UCSD-AML1 (cell line): ENCODE data around the gene CTSD.

Experiments
- DNase-seq: peaks from one replicate; lab custom pipeline; 2025; ENCODE audit not compliant: unreplicated experiment; lab: John Stamatoyannopoulos, UW

The CTSD gene

DNA sequence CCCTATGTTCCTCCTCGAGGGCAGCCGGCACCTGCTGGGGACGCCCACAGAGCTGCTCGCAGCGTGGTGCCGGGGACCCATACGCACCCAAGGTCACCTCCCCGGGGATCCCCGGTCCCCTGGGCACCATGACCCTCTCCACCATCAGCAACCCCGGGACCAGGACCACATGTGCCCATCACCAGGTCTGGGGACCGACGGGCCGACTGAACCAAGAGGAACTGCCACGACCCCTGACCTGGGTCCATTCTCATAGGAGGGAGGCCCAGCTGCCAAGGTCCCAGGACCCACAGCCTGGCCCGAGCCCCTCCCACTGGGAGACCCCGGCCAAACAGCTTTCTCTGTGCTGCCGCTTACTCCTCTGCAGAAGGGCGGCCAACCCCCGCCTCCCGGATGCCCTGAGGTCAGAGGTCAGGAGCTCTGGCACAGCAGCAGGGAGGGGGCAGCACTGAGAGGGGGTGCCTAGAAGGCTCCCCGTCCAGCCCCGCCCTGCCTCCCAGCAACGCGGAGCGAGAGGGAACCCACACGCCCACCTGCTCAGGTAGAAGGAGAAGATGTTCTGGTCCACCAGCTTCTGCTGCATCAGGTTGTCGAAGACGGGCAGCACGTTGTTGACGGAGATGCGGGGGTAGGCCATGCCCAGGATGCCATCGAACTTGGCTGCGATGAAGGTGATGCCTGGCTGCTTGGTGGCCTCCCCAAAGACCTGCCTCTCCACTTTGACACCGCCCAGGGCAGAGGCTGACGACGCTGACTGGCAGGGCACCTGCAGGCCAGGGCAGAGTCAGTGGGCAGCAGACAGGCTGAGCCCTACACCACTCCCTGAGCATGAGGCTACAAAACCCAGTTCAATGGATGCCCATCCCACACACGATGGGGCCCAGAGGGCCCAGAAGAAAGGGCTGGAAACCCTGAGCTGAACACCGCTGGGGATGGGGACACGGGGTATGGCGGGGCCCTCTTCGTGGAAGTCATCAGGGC, 6.6 kb downstream of the CTSD start:
- no peak for DNase-seq

DNA sequence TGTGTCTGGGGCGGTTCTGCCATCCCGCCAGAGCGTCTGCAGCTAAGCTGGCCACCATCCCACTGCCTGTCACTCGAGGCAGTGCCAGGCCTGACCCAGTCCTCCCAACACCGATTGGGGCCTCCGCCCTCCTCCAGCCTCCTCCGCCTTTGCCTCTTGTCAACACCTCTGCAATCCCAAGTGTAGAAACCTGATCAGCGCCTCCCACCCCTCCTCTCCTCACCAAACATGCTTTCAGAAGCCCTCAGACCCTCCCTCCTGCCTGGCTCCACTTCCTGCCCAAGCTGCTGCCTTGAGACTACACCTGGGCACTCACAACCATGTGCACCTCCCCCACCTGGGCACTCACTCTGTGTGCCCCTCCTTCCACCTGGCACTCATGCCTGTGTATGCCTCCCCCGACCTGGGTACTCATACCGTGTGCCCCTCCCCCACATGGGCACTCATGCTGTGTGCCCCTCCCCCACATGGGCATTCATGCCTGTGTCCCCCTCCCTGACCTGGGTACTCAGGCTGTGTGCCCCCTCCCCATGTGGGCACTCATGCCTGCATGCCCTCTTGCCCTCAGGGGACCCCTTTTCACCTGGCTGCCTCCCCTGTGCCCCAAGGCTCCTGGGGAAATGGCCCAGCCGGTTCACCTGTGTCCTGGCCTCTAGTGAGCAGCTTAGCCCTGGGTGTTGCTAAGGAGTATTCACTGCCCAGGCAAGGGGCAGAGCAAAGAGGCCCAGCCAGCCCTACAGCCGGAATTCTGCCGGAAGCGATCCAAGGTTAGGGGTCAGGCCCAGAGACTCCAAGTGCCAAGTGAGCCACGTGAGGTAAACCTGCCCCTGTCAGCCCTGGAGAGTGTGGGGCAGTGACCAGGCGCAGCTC, 7.8 kb downstream of the CTSD start:
- DNase-seq: no peak

DNA sequence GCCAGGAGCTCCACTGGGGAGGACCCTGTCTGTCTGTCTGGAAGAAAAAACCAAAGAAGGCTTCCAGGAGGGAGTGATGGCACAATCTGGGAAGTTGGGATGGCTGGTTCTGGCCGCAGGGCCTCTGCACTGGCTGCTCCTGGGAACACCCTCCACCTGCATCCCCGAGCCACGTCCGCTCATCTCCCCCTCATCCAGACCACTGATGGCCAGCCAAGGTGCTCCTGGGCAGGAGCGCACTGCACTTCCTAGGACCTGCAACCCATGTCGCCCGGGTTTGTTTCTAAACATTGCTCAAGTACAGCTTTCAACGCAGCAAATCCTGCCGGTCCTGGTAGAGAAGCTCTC, 8.4 kb downstream of the CTSD start:
- DNase-seq: no peak

- DNase-seq: no peak
These were observed 9.2 kb downstream of the CTSD start for GRCh38 chr11:1754376-1755150.

DNA sequence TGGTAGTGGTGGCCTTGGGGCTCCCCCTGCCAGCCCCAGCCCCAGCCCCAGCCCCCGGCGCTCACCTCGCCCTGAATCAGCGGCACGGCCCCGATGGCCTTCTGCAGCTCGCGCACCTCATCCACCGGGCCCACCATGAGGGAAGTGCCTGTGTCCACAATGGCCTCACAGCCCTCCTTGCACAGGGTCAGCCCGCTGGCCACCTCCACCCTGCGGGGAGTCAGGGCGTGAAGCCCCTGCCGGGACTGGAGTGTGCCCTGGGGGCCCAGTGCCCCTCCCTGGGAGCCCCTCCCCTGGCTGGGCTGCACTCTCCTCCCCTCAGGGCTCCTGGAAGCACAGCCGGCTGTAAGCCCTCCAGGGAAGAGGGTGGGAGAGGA, 9.8 kb downstream of the CTSD start:
- no peak for DNase-seq

- peak; percentile 44 for DNase-seq
These were observed 10.3 kb downstream of the CTSD start for GRCh38 chr11:1753229-1753928.

- DNase-seq: no peak
These were observed 10.9 kb downstream of the CTSD start for GRCh38 chr11:1752907-1753228.

GRCh38 chr11:1751999-1752906, 11.5 kb downstream of the CTSD start:
- no peak for DNase-seq

DNA sequence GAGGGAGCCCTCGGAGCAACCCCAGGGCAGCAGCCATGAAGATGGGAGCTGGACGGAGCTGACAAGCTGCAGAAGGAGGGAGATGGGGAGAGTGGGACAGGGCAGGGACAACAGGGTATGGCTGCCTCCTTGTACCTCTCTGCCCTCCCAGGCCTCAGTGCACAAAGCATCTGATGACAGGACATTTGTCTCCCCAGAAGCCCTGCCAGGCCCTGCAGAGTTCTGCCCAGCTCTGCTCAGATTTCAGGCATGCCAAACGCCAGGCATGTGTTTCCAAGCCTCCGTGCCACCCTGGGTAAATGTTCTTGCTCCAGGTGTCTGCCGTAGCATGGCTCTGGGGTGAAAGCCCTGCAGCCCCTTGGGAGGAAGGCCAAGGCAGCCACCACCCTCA, 12.2 kb downstream of the CTSD start:
- DNase-seq: no peak

DNA sequence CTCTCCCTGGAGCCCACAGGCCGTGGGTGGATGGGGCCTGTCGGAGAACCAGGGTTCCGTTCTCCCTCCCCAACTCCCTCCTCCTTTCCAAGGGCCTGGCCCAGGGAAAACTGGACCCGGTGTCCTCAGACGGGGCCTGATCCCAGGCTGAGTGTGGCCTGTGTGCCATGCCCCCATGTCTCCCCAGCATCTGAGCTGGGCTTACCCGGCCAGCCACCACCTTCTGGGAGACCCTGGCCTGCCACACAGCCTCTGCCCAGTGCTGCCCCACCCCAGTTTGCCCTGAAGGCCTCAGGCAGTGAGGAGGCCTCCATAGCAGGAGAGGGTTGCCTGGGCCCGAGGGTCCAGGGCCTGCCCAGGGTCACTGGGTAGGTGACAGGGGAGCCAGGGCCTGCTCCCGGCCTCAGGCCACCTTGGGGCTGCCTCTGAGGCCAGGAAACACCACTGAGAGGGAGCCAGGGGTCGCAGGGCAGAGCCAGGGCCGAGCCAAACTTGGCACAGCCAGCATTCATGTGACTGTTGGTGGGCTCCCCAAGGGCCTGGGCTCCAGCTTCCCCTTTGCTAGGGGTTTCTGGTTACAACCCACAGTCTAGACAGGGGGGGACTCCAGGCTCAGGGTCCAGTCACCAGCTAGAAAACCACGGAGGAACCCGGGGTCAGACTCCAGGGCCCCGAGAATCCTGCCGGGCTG, 12.7 kb downstream of the CTSD start:
- DNase-seq: no peak

GRCh38 chr11:1750481-1750839, 13.3 kb downstream of the CTSD start, which contains the start of gene IFITM10:
Gene IFITM10 (minus strand): TSS chr11:1750595. CDS start chr11:1750442, 153 bp downstream.
- DNase-seq: peak; percentile 55

DNA sequence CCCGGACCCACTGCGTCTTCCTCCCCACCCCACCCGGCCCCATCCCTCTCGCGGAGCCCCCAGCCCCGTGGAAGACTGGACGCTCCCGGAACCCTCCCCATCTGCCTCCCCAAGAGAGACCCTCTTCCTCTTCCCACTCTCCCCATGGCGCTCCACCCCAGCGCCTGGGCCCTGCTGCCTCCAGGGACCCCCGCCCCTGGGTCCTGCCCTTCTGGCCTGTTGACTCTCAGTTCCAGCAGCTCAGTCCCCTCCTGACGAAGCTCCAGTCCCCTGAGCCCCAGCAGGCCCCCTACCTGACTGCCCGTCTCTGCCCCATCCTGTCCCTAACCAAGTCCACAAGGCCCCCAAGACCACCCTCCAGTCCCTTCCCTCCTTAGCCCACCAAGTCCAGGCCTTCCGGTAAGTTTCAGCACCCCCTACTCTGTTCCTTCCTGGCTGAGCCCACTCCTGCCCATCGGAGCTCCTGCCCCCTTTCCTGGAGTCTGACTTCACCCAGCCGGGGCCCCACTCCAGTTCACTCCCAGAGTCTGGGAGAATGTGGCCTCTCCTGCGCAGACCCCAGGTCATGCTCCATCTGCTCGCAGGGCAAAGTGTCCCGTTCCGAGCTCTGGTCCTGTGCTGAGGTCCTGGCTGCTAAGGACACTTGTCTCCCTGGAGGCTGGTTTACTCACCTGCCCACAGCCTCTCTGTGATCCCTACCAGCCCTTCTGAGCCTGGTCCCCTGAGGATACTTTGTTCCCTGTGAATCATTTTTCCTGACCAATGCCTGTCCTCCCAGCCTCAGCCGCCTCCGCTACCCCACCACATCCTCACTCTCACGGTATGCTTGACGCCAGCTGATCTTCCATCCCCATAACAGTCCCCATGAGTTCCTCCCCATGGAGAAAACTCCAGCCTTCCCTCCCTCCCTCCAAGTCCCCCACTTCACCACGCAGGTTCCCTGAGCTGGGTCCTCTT, 14.1 kb downstream of the CTSD start:
- DNase-seq: no peak

DNA sequence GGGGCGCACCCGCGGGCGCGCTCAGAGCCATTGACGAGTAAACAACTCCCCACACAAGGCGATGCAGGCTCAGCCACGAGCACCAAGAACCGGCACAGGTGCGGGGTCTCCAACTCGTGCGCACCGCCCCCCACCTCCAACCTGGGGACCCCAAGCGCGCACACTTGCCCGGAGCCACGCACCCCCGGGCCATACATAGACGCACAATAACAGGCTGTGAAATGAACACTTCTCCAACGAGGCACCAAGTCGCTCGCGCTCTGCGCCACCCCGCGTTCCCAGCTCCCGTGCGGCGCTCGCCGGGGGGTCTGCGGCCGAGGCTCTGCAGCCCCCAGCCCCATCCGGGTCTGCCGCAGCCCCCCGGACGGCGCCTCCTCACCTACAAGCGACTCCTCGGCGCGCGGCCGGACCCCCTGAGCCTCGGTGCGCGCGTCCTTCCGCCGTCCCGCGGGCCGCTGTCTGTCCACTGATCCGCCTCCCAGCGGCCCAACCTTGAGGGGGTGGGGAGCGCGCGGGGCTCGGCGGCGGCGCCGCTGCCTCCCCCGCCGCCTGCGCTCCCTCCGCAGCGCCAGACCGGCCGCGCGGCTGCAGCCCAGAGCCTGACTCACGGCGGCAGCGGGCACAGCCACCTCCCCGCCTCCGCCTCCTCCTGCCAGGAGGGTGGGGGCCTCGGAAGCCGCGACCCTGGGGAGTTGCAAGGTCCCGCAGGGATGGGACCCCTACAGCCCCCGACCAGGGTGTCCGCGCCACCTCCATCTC, 14.9 kb downstream of the CTSD start:
- no peak for DNase-seq

DNA sequence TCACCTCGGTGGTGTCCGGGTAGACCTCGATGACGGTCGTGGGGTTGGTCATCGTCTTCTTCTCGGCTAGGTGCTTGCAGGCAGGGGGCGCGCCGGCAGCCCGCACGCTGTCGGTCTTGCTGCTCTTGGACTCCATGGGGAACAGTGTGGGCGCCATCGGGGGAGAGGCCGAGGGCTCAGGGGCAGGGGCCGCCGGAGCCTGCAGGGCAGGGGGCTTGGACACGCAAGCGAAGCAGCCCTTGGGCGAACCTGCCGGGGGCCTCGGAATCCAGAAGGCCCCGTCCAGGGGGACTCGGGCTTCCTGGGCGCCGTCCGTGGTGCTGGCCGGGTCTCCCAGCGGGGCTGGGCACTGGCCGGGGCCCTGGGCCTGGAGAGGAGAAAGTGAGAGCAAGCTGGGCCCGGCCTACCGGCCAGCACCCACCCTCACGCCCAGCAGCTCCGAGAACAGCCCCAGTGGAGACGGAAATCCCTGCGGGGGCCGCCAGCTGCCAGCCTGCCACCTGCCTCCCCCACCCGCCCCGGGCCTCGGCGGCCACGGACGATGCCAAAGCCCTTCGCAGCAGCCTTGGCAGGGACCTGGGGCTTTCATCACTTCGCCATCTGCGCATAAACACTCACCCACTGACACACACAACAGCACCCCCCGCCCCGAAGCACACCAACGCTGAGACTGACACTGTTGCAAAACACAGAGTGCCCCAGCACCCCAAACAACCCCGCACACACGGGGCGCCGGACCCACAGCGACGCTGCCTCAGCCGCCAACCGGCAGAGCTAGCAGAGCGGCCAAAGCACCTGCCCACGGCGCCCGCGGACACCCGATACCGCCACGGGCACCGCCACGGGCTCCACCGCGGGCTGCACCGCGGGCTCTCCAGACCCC, 15.7 kb downstream of the CTSD start:
- DNase-seq: no peak

- no peak for DNase-seq
These were observed 16.6 kb downstream of the CTSD start for GRCh38 chr11:1746956-1747752.
